MCF 10A (cell line): ENCODE data around the gene RLN3. TPM values are rescaled to one million over a fixed set of nuclear protein-coding genes. Genes with fewer than 3 reads are reported as not detected.

Experiments
- BruUV-seq: library from RNA; stranded (reverse); fragments of 400-500 nt; replicated peaks from 2 replicates; lab custom pipeline; 2021; lab: Mats Ljungman, UMichigan
- CTCF ChIA-PET: fragments of 300-600 bp; sonication (Branson Sonifier 250); formaldehyde crosslinking; extraction: SDS; loops from one replicate; lab custom pipeline; 2021; ENCODE audit warnings: antibody characterized with exemption, inconsistent platforms; lab: Yijun Ruan, JAX
- POLR2A ChIA-PET: fragments of 300-600, 350-650 bp; sonication (Branson Sonifier 250); formaldehyde crosslinking; extraction: SDS; loops from one replicate; lab custom pipeline; 2020; ENCODE audit warnings: antibody characterized with exemption, inconsistent platforms; lab: Yijun Ruan, JAX
- DNase-seq: peaks from one replicate; pipeline ENCODE4 v3.0.0-alpha.2; 2018; ENCODE audit not compliant: unreplicated experiment
- H3K27ac Mint-ChIP-seq: one replicate; pipeline ENCODE4 v1.8.0; 2022; ENCODE audit warnings: mild to moderate bottlenecking, low read depth, mixed read lengths; ENCODE audit not compliant: unreplicated experiment
- H3K27me3 Mint-ChIP-seq: one replicate; pipeline ENCODE4 v1.8.0; 2022; ENCODE audit warnings: mixed read lengths; ENCODE audit not compliant: insufficient read depth, unreplicated experiment
- H3K36me3 Mint-ChIP-seq: one replicate; pipeline ENCODE4 v1.8.0; 2022; ENCODE audit warnings: mild to moderate bottlenecking, moderate library complexity, mixed read lengths; ENCODE audit not compliant: insufficient read depth, unreplicated experiment
- H3K4me1 Mint-ChIP-seq: one replicate; pipeline ENCODE4 v1.8.0; 2022; ENCODE audit warnings: mixed read lengths; ENCODE audit not compliant: insufficient read depth, unreplicated experiment
- H3K4me3 Mint-ChIP-seq: one replicate; pipeline ENCODE4 v1.8.0; 2022; ENCODE audit warnings: mild to moderate bottlenecking, moderate library complexity, mixed read lengths; ENCODE audit not compliant: unreplicated experiment
- H3K9me3 Mint-ChIP-seq: one replicate; pipeline ENCODE4 v1.8.0; 2022; ENCODE audit warnings: mixed read lengths; ENCODE audit not compliant: unreplicated experiment
- CTCF ChIP-seq: fragments of 200-600 bp; IDR thresholded peaks from one replicate; pipeline ENCODE4 v1.8.0; 2022; ENCODE audit warnings: antibody characterized with exemption, mild to moderate bottlenecking; ENCODE audit not compliant: unreplicated experiment
- intact Hi-C: fragments of 100-400 bp; cut with micrococcal nuclease; formaldehyde crosslinking; loops from 2 replicates; pipeline ENCODE4 v1.14.1; 2022
- total RNA-seq: library from RNA; stranded (reverse); gene quantifications from 2 replicates; pipeline ENCODE4 v1.2.3, GENCODE V29; 2022

RLN3 gene
- total RNA-seq, 1 experiment from 2014 or later: not detected

GRCh38 chr19:13999085-13999484 lies 28.9 kb upstream of the RLN3 start:
- no peak for DNase-seq
- Mint-ChIP-seq H3K9me3 (no peaks in the 10 kb centered on the region), H3K4me3 (no peak overlapping the region), H3K27ac (no peak overlapping the region), H3K27me3 (no peaks in the 10 kb centered on the region), H3K36me3 (peaks cover 14% of the 10 kb centered on the region), H3K4me1 (peaks cover 4% of the 10 kb centered on the region)
- intact Hi-C loops: no loop called here
- TF ChIP-seq CTCF: no peak
- ChIA-PET CTCF (interaction anchor here (1.0 kb wide), 1 partner anchor 45 kb away, joined by 3 read pairs; no protein-coding TSS in a partner anchor), POLR2A (no interaction called here)
- no TSS peak for BruUV-seq

GRCh38 chr19:14000691-14001375 lies 27.1 kb upstream of the RLN3 start:
- H3K4me1 Mint-ChIP-seq: peaks cover 4% of the 10 kb centered on the region
- BruUV-seq: no TSS peak
- CTCF ChIA-PET: interaction anchor here (0.5 to 0.7 kb wide), 2 partner anchors 136 to 348 kb away, joined by 3 to 5 read pairs; partner anchors contain the start of gene ASF1B
- no peak overlapping the region for H3K4me3 Mint-ChIP-seq
- H3K27me3 Mint-ChIP-seq: no peaks in the 10 kb centered on the region
- H3K9me3 Mint-ChIP-seq: no peaks in the 10 kb centered on the region
- DNase-seq: no peak
- POLR2A ChIA-PET: interaction anchor here (0.6 to 1.5 kb wide), 3 partner anchors 18 to 238 kb away, joined by 3 read pairs; no protein-coding TSS in a partner anchor
- no peak for TF ChIP-seq CTCF
- intact Hi-C loops: no loop called here
- H3K36me3 Mint-ChIP-seq: peaks cover 8% of the 10 kb centered on the region
- no peak overlapping the region for H3K27ac Mint-ChIP-seq

GRCh38 chr19:14002571-14003250 lies 25.2 kb upstream of the RLN3 start:
- no peak for DNase-seq
- BruUV-seq: no TSS peak
- POLR2A ChIA-PET: interaction anchor here (0.6 kb wide), 2 partner anchors 115 to 415 kb away, joined by 3 read pairs; no protein-coding TSS in a partner anchor
- Mint-ChIP-seq H3K9me3 (no peaks in the 10 kb centered on the region), H3K27me3 (no peaks in the 10 kb centered on the region), H3K4me3 (no peak overlapping the region), H3K36me3 (peaks cover 19% of the 10 kb centered on the region), H3K27ac (peak overlapping the region; percentile 42), H3K4me1 (peaks cover 4% of the 10 kb centered on the region)
- CTCF ChIA-PET: interaction anchor here (0.7 kb wide), 2 partner anchors 10 to 31 kb away, joined by 3 read pairs; no protein-coding TSS in a partner anchor
- TF ChIP-seq CTCF: no peak
- intact Hi-C loops: no loop called here
